ENCODE data around the gene NR1H2. TPM values are rescaled to one million over a fixed set of nuclear protein-coding genes. Genes with fewer than 3 reads are reported as not detected.

The NR1H2 gene
- total RNA-seq, 1 donor from 2014 or later, result 150 TPM

DNA sequence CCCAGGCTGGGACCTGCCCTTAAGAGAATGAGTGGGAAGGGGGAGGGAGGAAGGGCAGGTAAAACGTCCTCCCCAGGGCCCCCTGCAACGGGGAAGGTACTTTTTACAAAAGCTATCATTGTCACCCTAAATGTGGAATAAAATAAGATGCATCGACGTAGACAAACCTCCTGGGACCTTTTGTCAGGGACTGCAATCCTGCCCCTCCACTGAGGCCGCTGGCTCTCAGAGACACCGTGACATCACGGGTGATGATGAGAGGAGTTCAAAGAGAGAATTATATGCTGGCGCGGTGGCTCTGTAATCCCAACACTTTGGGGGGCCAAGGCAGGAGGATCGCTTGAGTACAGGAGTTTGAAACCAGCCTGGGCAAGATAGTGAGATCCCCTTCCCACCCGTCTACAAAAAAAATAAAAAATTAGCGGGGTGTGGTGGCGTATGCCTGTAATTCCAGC is 54.7 kb downstream of the NR1H2 start:
- TF ChIP-seq, protein P1, sequence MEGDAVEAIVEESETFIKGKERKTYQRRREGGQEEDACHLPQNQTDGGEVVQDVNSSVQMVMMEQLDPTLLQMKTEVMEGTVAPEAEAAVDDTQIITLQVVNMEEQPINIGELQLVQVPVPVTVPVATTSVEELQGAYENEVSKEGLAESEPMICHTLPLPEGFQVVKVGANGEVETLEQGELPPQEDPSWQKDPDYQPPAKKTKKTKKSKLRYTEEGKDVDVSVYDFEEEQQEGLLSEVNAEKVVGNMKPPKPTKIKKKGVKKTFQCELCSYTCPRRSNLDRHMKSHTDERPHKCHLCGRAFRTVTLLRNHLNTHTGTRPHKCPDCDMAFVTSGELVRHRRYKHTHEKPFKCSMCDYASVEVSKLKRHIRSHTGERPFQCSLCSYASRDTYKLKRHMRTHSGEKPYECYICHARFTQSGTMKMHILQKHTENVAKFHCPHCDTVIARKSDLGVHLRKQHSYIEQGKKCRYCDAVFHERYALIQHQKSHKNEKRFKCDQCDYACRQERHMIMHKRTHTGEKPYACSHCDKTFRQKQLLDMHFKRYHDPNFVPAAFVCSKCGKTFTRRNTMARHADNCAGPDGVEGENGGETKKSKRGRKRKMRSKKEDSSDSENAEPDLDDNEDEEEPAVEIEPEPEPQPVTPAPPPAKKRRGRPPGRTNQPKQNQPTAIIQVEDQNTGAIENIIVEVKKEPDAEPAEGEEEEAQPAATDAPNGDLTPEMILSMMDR (IDR thresholded peaks at IDR 0.05), result no peak
- Histone ChIP-seq H3K4me3 (peak overlapping the region; percentile 59 to 76), H3K9me3 (no peaks in the 10 kb centered on the region), H3K4me1 (peaks cover 10% of the 10 kb centered on the region in 2 donors), H3K36me3 (no peaks in the 10 kb centered on the region), H3K27ac (peak overlapping the region in 1 of 2 donors; percentile 22), H3K27me3 (peaks cover 20% of the 10 kb centered on the region)
- DNase-seq (ENCODE audit: low spot score in 2 of 2), result no peak
- intact Hi-C loops (cut with DNase I), result loop anchor here (2.0 to 5.0 kb wide), 2 partner anchors 46 to 81 kb away; partner anchors contain the start of genes ASPDH, JOSD2 and POLD1

DNA sequence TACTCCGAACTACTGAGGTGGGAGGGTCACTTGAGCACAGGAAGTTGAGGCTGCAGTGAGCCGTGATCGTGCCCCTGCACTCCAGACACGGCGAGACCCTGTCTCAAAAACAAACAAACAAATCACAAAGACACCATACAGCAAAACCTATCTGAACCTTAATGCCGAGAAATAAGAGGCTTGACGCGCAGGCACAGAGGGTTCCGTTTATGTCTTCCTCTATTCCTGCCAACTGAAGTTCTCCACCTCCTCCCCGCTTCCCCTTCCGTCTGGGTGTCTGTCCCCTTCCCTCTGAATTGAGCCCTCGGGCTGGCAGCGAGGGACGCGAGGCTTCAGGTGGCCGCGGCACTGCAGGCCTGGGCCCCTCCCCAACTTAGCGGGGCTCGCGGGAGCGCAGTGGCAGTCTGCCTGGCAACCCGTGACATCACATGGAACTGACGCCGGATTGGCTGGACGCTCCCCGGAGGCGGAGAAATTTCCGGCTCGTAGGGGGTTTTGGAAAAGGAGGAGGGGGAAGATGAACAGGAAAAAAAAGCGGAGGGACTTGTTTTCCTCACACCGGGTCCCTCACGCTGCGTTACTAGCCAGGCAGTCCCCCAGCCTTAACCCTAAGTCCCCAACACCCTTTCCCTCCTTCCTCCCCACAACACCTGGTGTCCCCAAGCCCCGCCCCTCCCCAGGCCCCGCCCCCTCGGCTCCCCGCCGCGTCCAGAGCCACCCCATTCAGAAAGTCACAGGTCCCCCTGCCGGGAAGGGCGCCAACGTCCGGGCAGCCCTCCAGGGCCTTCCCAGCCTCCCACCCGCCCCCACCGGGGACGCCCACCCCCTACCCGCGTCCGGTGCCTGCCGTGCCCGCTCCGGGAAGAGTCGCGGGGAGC is 55.3 kb downstream of the NR1H2 start:
- DNase-seq (ENCODE audit: low spot score in 2 of 2), result peak; percentile 25 to 89
- H3K27me3 ChIP-seq, result peaks cover 20% of the 10 kb centered on the region
- TF ChIP-seq, protein P1 (IDR thresholded peaks at IDR 0.05), result no peak
- peaks cover 10% of the 10 kb centered on the region in 2 donors for H3K4me1 ChIP-seq
- H3K4me3 ChIP-seq, result peak overlapping the region; percentile 59 to 76
- intact Hi-C loops (cut with DNase I), result loop anchor here (2.0 to 5.0 kb wide), 2 partner anchors 47 to 81 kb away; partner anchors contain the start of genes ASPDH, JOSD2 and POLD1
- H3K36me3 ChIP-seq, result no peaks in the 10 kb centered on the region
- H3K9me3 ChIP-seq, result no peaks in the 10 kb centered on the region
- peak overlapping the region; percentile 32 to 44 for H3K27ac ChIP-seq

DNA sequence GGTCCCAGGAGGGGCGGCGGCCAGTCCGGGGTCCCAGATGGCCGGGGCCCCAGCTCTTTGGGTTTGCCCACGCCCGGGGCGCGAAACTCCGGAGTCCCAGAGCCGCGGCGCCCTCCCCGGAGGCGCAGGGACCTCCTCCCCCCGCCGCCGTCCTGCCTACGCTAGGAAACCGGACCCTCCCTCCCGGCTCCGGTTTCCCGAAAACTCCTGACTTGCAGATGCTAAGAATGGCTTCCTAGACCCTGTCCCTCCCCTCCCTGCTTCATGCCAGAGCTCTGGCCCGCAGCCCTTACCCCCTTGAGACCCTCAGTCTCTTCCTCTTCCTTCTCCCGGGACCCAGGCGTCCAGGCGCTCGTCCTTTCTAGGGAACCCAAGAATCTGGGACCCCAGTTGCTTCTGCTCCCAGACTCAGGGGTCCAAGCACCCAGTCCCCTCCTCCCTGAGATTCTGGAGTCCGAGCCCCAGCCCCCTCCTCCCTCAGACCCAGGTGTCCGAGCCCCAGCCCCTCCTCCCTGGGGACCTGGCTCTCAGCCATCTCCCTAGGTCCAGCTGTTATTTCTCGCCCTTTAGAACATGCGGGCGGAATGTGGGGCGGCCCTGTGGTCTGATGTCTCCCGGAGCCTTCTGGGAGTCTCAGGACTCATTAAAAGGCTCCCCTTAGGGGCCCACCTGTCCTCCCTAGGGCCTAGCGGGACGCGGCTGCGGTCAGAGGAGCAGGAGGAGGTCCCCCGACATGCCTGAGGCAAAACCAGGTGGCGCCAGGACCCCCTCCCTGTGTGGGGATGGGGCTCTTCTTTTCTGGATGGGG is 56.2 kb downstream of the NR1H2 start, which contains the start of gene MYBPC2:
Gene MYBPC2, plus strand, starts transcription at position 672 of the 808 bp plus-strand sequence. Its CDS starts 62 bp downstream, at position 734.
- TF ChIP-seq, protein P1 (IDR thresholded peaks at IDR 0.05), result no peak
- Histone ChIP-seq H3K9me3 (no peaks in the 10 kb centered on the region), H3K4me3 (peak within 1 kb of the TSS; percentile 59 to 76), H3K27ac (peak within 1 kb of the TSS; percentile 32 to 44), H3K4me1 (peaks cover 10% of the 10 kb centered on the region in 2 donors), H3K27me3 (peaks cover 20% of the 10 kb centered on the region), H3K36me3 (no peaks in the 10 kb centered on the region)
- no peak for DNase-seq (ENCODE audit: low spot score in 2 of 2)
- intact Hi-C loops (cut with DNase I), result loop anchor here (5.0 kb wide), 1 partner anchor 80 kb away; the partner anchor contains the start of genes ASPDH and JOSD2

Other genes with a start within 250 kb of the NR1H2 start
- not detected for gene IZUMO2, start 213.2 kb upstream of the NR1H2 start, total RNA-seq
- gene MYH14, start 172.8 kb upstream of the NR1H2 start, total RNA-seq, result 8.6 TPM
- 3.8 TPM for gene KCNC3, start 47.1 kb upstream of the NR1H2 start, total RNA-seq
- gene NAPSA, start 10.8 kb upstream of the NR1H2 start, total RNA-seq, result 1.6 TPM
- gene POLD1, start 7.9 kb downstream of the NR1H2 start, total RNA-seq, result 22.9 TPM
- gene SPIB, start 42.5 kb downstream of the NR1H2 start, total RNA-seq, result not detected
- not detected for gene MYBPC2, start 56.4 kb downstream of the NR1H2 start, total RNA-seq
- 87.9 TPM for gene EMC10, start 100.0 kb downstream of the NR1H2 start, total RNA-seq
- not detected for gene GARIN5A, start 100.4 kb downstream of the NR1H2 start, total RNA-seq
- gene JOSD2, start 134.7 kb downstream of the NR1H2 start, total RNA-seq, result 169 TPM
- not detected for gene ASPDH, start 137.5 kb downstream of the NR1H2 start, total RNA-seq
- 56.0 TPM for gene LRRC4B, start 192.0 kb downstream of the NR1H2 start, total RNA-seq